Suprapubic skin (tissue), 4 donors: ENCODE results near the gene USP2.

Experiments used
- EP300 ChIP-seq: sonication (generic); formaldehyde crosslinking; IDR thresholded peaks from one replicate; pipeline ENCODE4 v1.6.1; 2017; ENCODE audit warnings: antibody characterized with exemption
- POLR2A ChIP-seq, 2 donors: fragments of 450-650 bp; IDR thresholded peaks; one replicate each; pipeline ENCODE4 v1.6.1; 2017; ENCODE audit warnings: antibody characterized with exemption in 2 of 2, mild to moderate bottlenecking in 2 of 2, moderate library complexity in 2 of 2
- POLR2AphosphoS5 ChIP-seq, 3 donors: sonication (generic); formaldehyde crosslinking; IDR thresholded peaks; one replicate each; pipeline ENCODE4 v1.6.1; 2017; ENCODE audit warnings: antibody characterized with exemption in 3 of 3
- TF ChIP-seq, protein P1 (sequence below), 2 donors: fragments of 200-600 bp in 1 of 2; fragments of 450-650 bp in 1 of 2; sonication (generic) in 1 of 2; IDR thresholded peaks; one replicate each; pipeline ENCODE4 v1.5.1; 2016 to 2019; ENCODE audit warnings: antibody characterized with exemption in 2 of 2, mild to moderate bottlenecking in 1 of 2, moderate library complexity in 1 of 2

DNA sequence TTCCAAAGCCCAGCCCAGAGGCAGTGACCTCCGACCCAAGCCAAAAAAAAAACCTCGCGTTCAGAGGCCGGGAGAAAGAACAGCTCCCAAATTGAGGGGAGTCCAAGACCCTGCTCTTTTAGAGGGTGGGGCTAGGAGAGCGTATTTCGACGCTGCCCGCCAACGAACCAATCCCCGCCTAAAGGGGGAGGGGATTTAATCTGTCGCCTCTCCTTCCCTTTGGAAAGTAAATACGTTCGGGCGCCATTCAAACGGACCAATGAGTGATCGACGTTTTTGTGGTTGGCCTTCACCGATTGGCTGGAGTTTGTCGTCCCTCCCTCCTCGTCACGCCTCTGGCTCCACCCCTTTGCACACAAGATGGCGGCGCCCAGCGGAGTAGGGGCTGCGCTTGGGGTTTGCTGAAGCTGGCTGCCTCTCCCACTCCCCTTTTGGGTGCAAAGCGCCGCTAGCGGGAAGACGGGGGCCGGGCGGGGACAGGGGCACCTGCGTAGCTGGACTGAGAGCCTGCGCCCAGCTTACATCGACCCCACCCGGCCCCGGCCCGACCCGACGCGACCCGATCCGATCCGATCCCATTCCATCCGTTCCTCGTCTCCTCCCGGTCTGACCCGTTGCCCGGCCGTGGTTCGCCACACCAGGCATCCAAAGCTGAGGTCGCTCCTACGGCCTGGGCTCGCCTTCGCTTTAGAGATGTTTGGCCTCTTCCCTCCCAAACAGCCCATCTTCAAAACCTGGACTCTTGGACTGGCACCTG, 47.1 kb downstream of the USP2 start, which contains the start of gene RNF26:
- TF ChIP-seq POLR2A (IDR thresholded peaks at IDR 0.05) (peak; percentile 49 to 50), POLR2AphosphoS5 (IDR thresholded peaks at IDR 0.05) (peak in 1 of 3 donors; percentile 47), EP300 (no peak)
- TF ChIP-seq, protein P1, sequence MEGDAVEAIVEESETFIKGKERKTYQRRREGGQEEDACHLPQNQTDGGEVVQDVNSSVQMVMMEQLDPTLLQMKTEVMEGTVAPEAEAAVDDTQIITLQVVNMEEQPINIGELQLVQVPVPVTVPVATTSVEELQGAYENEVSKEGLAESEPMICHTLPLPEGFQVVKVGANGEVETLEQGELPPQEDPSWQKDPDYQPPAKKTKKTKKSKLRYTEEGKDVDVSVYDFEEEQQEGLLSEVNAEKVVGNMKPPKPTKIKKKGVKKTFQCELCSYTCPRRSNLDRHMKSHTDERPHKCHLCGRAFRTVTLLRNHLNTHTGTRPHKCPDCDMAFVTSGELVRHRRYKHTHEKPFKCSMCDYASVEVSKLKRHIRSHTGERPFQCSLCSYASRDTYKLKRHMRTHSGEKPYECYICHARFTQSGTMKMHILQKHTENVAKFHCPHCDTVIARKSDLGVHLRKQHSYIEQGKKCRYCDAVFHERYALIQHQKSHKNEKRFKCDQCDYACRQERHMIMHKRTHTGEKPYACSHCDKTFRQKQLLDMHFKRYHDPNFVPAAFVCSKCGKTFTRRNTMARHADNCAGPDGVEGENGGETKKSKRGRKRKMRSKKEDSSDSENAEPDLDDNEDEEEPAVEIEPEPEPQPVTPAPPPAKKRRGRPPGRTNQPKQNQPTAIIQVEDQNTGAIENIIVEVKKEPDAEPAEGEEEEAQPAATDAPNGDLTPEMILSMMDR (IDR thresholded peaks at IDR 0.05), result no peak
